HG03378 (cell line): ENCODE data around the gene SLF2.

ENCODE experiments used
- ATAC-seq: cut with Tn5 transposase; IDR thresholded peaks from one replicate; pipeline ENCODE4 v1.9.1; 2021; ENCODE audit warnings: mild to moderate bottlenecking, moderate library complexity; ENCODE audit not compliant: unreplicated experiment

Gene SLF2

GRCh38 chr10:100998183-100998990 lies 85.6 kb downstream of the SLF2 start:
- no peak for ATAC-seq

GRCh38 chr10:100998991-100999741 lies 86.4 kb downstream of the SLF2 start:
- ATAC-seq = no peak

DNA sequence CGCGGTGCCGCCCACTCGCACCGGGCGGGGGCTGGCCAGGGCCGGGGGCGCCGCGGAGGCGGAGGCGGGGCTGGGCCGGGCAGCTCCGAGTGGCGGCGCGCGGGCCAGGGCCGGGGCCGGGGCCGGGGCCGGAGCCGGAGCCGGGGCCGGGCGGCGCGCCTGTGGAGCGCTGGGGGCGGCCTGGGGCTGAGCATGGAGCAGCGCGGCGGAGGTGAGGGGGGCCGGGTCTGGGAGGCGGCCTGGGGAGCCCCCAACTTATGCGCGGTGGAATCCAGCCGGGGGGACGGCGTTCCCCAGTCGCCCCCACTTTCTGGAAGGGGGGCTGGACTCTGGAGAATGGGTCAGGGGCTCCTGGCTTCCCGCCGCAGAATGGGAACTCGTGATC lies 87.0 kb downstream of the SLF2 start, which contains the start of gene LZTS2:
LZTS2 (plus strand) TSS at position 67 of the 385 bp plus-strand sequence. CDS start 2,731 bp downstream, outside the sequence.
- ATAC-seq = no peak

GRCh38 chr10:101000127-101000914 lies 87.6 kb downstream of the SLF2 start:
- ATAC-seq = no peak

- ATAC-seq = no peak
Observed at GRCh38 chr10:101000915-101001658, 88.3 kb downstream of the SLF2 start.

DNA sequence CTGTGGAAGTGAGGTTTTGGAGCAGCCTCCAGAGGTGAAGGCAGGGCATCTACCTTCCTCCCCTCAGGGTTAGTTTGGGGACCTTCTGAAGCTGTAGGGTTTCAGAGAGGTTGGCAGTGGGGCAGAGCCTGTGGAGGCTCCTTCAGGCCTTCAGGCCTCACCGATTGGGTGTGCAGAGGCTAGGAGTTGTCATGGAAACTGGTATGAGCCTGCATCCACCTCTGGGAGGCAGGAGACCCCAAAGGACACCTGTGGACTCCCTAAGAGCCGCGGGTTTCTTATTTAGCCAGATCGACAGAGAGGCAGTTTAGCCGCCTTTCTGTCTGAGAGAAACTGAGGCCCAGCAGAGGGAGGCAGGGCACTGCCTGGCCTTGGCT lies 88.9 kb downstream of the SLF2 start:
- no peak for ATAC-seq

- ATAC-seq = no peak
Observed at GRCh38 chr10:101002456-101002855, 89.7 kb downstream of the SLF2 start.

DNA sequence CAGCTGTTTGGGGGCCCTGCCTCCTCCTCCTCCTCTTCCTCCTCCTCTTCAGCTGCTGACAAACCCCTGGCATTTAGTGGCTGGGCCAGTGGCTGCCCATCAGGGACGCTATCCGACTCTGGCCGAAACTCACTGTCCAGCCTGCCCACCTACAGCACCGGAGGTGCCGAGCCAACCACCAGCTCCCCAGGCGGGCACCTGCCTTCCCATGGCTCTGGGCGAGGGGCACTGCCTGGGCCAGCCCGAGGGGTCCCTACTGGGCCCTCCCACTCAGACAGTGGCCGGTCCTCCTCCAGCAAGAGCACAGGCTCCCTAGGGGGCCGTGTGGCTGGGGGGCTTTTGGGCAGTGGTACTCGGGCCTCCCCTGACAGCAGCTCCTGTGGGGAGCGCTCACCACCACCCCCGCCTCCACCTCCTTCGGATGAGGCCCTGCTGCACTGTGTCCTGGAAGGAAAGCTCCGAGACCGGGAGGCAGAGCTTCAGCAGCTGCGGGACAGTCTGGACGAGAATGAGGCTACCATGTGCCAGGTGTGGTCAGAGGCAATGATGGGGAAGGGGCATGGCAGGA lies 91.0 kb downstream of the SLF2 start:
- ATAC-seq = no peak

- no peak for ATAC-seq
Observed at GRCh38 chr10:101005361-101005760, 92.6 kb downstream of the SLF2 start.

DNA sequence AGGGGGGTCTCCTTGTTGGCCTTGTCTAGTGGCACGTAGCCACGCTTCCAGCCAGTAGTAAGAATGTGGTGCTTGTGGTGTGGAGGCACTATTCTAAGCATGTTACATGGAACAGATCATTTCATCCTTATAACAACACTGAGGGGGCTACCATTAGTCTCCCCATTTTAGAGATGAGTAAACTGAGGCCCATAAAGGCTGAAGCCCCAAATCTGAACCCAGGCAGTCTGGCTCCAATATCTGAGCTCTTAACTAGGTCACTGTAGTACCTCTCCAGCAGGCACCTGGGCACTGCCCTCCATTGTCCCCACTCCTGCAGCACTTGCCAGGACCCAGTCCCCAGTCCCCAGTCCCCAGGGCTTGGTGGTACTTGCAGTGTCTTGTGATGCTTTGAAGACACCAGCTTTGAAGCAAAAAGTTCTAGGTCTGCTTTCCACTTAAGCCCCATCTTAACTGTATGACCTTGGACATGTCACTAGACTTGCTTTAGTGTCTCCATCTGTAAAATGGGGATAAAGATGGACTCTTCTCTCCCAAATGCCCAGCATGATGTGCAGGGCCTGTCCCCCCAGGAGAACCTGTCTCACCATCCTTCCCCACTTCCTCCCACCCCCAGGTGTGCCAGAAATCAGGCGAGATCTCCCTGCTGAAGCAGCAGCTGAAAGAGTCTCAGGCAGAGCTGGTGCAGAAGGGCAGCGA lies 93.3 kb downstream of the SLF2 start:
- no peak for ATAC-seq

DNA sequence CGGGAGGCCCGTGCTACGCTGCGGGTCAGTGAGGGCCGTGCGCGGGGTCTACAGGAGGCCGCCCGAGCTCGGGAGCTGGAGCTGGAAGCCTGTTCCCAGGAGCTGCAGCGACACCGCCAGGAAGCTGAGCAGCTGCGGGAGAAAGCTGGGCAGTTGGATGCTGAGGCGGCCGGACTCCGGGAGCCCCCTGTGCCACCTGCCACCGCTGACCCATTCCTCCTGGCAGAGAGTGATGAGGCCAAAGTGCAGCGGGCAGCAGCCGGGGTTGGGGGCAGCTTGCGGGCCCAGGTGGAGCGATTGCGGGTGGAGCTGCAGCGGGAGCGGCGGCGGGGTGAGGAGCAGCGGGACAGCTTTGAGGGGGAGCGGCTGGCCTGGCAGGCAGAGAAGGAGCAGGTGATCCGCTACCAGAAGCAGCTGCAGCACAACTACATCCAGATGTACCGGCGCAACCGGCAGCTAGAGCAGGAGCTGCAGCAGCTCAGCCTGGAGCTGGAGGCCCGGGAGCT lies 93.9 kb downstream of the SLF2 start:
- no peak for ATAC-seq

GRCh38 chr10:101007099-101007711 lies 94.4 kb downstream of the SLF2 start:
- no peak for ATAC-seq

GRCh38 chr10:101007915-101008822 lies 95.4 kb downstream of the SLF2 start:
- ATAC-seq = no peak

DNA sequence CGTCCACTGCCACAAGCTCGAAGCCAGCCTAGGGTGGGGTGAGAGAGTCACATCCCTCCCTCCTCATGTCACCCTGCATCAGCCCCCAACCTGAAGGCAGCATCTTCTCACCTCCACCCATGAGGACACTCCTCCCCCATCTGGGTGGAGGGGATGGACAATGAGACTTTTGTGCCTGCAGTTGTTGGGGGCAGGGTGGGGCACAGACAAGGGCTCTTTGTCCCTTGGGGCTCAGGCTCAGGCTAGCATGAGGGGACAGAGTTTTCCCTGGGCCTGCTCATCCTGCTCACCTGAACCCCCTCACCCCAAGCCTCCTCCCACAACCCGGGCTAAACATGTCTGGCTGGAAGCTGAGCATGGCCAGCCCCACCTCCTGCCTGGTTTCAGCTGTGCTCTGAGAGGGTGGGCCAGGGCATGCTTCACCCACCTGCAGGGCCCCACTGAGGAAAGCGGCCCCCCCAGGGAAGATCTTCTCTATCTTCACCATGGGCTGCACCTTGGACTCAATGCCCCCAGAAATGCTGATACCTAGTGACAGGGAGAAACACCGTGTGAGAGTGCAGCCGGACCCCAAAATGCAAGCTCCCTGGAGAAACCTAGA lies 96.2 kb downstream of the SLF2 start:
- no peak for ATAC-seq

DNA sequence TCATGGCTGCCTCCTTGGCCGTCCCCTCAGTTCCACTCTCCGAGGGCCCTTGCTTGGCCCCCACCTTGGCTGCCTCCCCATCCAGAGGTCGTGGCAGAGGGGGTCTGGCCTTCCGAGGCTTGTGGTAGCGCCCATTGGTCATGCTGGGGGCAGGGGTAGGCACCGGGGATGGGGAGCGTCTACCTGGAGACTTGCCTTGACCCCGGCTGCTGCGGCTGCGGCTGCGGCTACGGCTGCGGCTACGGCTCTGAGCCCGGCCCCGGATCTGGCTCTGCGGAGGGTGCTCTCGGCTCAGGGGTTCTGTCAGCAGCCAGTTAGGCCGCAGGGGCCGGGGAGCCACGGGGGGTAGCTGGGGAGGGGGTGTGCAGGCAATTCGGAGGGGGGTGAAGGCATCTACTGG lies 97.6 kb downstream of the SLF2 start:
- ATAC-seq = no peak

GRCh38 chr10:101011517-101012423 lies 99.0 kb downstream of the SLF2 start:
- no peak for ATAC-seq
